NT2/D1 (cell line): Measurements from ENCODE around the gene PANK4.

Experiments used
- SUZ12 ChIP-seq: IDR thresholded peaks from 2 replicates; pipeline ENCODE4 v1.6.1; 2011; ENCODE audit not compliant: insufficient read length, insufficient read depth; ENCODE audit errors: extremely low read depth
- YY1 ChIP-seq: IDR thresholded peaks from 2 replicates; pipeline ENCODE4 v1.6.1; 2011; ENCODE audit not compliant: insufficient read length, insufficient read depth
- ZNF274 ChIP-seq: IDR thresholded peaks from 2 replicates; pipeline ENCODE4 v1.6.1; 2011; ENCODE audit warnings: mild to moderate bottlenecking, low read depth, low read length

DNA sequence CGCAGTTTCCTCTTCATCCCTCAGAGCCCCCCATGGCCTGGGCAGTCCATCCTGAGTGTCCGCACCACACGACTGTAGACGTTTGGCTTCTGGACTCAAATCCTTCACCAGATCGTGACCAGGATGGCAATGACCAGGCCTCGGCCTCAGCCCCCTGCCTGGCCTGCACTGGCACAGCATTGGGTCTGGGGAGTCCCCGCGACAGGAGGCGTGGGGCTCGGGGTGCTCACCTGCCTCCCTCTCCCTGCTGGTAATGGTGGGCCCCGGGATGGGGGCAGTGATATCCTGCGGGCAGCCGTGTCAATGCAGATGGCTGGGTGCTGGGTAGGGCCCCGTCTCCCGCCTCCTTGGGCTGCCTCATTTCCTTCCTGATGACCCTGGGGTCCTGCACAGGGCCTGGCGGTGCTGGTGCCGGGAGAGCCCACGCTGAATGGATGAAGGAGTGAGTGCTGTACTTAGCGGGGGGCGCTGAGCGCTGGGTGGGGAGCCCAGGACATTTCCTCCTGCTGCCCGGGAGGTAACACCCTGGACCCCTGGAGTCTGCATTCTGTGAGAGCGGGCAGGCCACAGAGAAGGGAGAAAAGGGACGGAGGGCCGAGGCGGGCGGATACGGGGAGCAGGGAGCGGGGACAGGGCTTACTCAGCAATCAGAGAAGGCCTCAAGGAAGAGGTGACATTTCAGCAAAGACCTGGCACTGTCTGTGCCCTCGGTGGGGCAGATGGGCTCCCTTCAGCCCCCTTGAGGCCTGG is 27.6 kb upstream of the PANK4 start:
- TF ChIP-seq ZNF274 (no peak), YY1 (no peak), SUZ12 (no peak)
